CD4-positive, CD25-positive, alpha-beta regulatory T cell (primary cell): ENCODE results near the gene IMMP2L. TPM values are rescaled to one million over a fixed set of nuclear protein-coding genes. Genes with fewer than 3 reads are reported as not detected.
A peak's percentile ranks its signal among the peaks of the same experiment; 100 is the strongest.

Experiments
- ATAC-seq, 2 donors: fragments of 150-1000 bp; cut with Tn5 transposase; one replicate each; pipeline ENCODE4 v1.10.0; 2021; ENCODE audit warnings: low read depth in 2 of 2, moderate number of reproducible peaks in 2 of 2, moderate library complexity in 1 of 2
- DNase-seq, 3 donors: peaks; one replicate each; pipeline versions ENCODE4 v3.0.0 to v3.0.0-alpha.2; 2012 to 2022; ENCODE audit warnings: mixed read lengths in 1 of 3
- H3K27ac ChIP-seq: one replicate; pipeline ENCODE4 v1.7.0; 2013; ENCODE audit warnings: mild to moderate bottlenecking, low read length; ENCODE audit not compliant: insufficient read depth, poor library complexity, severe bottlenecking
- H3K27me3 ChIP-seq: one replicate; pipeline ENCODE4 v1.7.0; 2013; ENCODE audit warnings: low read length; ENCODE audit not compliant: control insufficient read depth, insufficient read depth
- H3K36me3 ChIP-seq: one replicate; pipeline ENCODE4 v1.7.0; 2013; ENCODE audit warnings: mild to moderate bottlenecking, low read length, moderate library complexity; ENCODE audit not compliant: control insufficient read depth, insufficient read depth
- H3K4me1 ChIP-seq: 2 replicates; pipeline ENCODE4 v1.7.0; 2013; ENCODE audit warnings: mild to moderate bottlenecking, low read length; ENCODE audit not compliant: insufficient read depth, control insufficient read depth, poor library complexity, severe bottlenecking
- H3K4me3 ChIP-seq: one replicate; pipeline ENCODE4 v1.7.0; 2013; ENCODE audit warnings: low read depth, mild to moderate bottlenecking, low read length, moderate library complexity
- H3K9me3 ChIP-seq, 2 experiments: 1 replicate in 1 of 2; 2 replicates in 1 of 2; pipeline ENCODE4 v1.7.0; 2013; ENCODE audit warnings: low read length in 2 of 2, mild to moderate bottlenecking in 1 of 2, moderate library complexity in 1 of 2; ENCODE audit not compliant: control insufficient read depth in 2 of 2
- H3K27ac Mint-ChIP-seq, 3 donors: one replicate each; pipeline ENCODE4 v1.8.0; 2020 to 2022; ENCODE audit warnings: mild to moderate bottlenecking in 3 of 3, mixed read lengths in 3 of 3, moderate library complexity in 2 of 3
- H3K27me3 Mint-ChIP-seq: one replicate; pipeline ENCODE4 v1.8.0; 2022; ENCODE audit warnings: mild to moderate bottlenecking, mixed read lengths
- H3K36me3 Mint-ChIP-seq: one replicate; pipeline ENCODE4 v1.8.0; 2020; ENCODE audit warnings: mixed read lengths
- H3K4me1 Mint-ChIP-seq, 4 donors: one replicate each; pipeline ENCODE4 v1.8.0; 2020 to 2022; ENCODE audit warnings: mixed read lengths in 4 of 4, mild to moderate bottlenecking in 1 of 4
- H3K4me3 Mint-ChIP-seq, 4 donors: one replicate each; pipeline ENCODE4 v1.8.0; 2020 to 2022; ENCODE audit warnings: mild to moderate bottlenecking in 4 of 4, mixed read lengths in 4 of 4, moderate library complexity in 3 of 4
- H3K9me3 Mint-ChIP-seq, 7 donors: one replicate each; pipeline ENCODE4 v1.8.0; 2020 to 2022; ENCODE audit warnings: mixed read lengths in 7 of 7, mild to moderate bottlenecking in 3 of 7, moderate library complexity in 2 of 7
- polyA plus RNA-seq, 4 donors: library from polyadenylated mRNA; unstranded; fragments of 300-500 nt; fragmentation: Illumina TruSeq; gene quantifications; one replicate each; pipeline ENCODE4 v1.2.3, GENCODE V29; 2021
- total RNA-seq: library from RNA; stranded (reverse); gene quantifications from one replicate; pipeline ENCODE4 v1.2.3, GENCODE V29; 2022

Gene IMMP2L
- total and polyA plus RNA-seq, 5 donors from 2014 or later, result 8.9 to 23.8 (median 17.1) TPM

- H3K36me3 ChIP-seq, result no peaks in the 10 kb centered on the region
- Mint-ChIP-seq H3K27me3 (no peaks in the 10 kb centered on the region), H3K27ac (no peak overlapping the region), H3K4me1 (no peaks in the 10 kb centered on the region), H3K9me3 (peaks cover under 1 to 8% (median 5%) of the 10 kb centered on the region in 7 donors), H3K4me3 (no peak overlapping the region), H3K36me3 (peaks cover 9% of the 10 kb centered on the region)
- ATAC-seq, result no peak
- no peaks in the 10 kb centered on the region for H3K9me3 ChIP-seq
- H3K27ac ChIP-seq, result no peak overlapping the region
- no peak for DNase-seq
- H3K4me3 ChIP-seq, result no peak overlapping the region
- H3K4me1 ChIP-seq, result no peaks in the 10 kb centered on the region
- no peaks in the 10 kb centered on the region for H3K27me3 ChIP-seq
Observed at GRCh38 chr7:110720626-110721025, 841.7 kb downstream of the IMMP2L start.

- no peak for DNase-seq
- Histone ChIP-seq H3K9me3 (no peaks in the 10 kb centered on the region), H3K27me3 (no peaks in the 10 kb centered on the region), H3K4me3 (no peak overlapping the region), H3K36me3 (no peaks in the 10 kb centered on the region), H3K27ac (no peak overlapping the region), H3K4me1 (no peaks in the 10 kb centered on the region)
- Mint-ChIP-seq H3K4me3 (no peak overlapping the region), H3K9me3 (peaks cover 4 to 15% (median 5%) of the 10 kb centered on the region in 7 donors), H3K36me3 (peaks cover 9% of the 10 kb centered on the region), H3K4me1 (no peaks in the 10 kb centered on the region), H3K27me3 (no peaks in the 10 kb centered on the region), H3K27ac (no peak overlapping the region)
- no peak for ATAC-seq
Observed at GRCh38 chr7:110719741-110720140, 842.6 kb downstream of the IMMP2L start.

GRCh38 chr7:110718503-110719205, 843.6 kb downstream of the IMMP2L start:
- Mint-ChIP-seq H3K27ac (no peak overlapping the region), H3K4me1 (no peaks in the 10 kb centered on the region), H3K4me3 (no peak overlapping the region), H3K36me3 (peaks cover 9% of the 10 kb centered on the region), H3K27me3 (no peaks in the 10 kb centered on the region), H3K9me3 (peaks cover 4 to 15% (median 8%) of the 10 kb centered on the region in 7 donors)
- Histone ChIP-seq H3K4me3 (no peak overlapping the region), H3K36me3 (no peaks in the 10 kb centered on the region), H3K9me3 (no peaks in the 10 kb centered on the region), H3K27me3 (no peaks in the 10 kb centered on the region), H3K4me1 (no peaks in the 10 kb centered on the region), H3K27ac (no peak overlapping the region)
- DNase-seq, result no peak
- ATAC-seq, result no peak

GRCh38 chr7:110704225-110704624, 858.1 kb downstream of the IMMP2L start:
- H3K27me3 Mint-ChIP-seq, result no peaks in the 10 kb centered on the region
- H3K9me3 Mint-ChIP-seq, result peaks cover 0 to 5% (median 0%) of the 10 kb centered on the region in 7 donors
- H3K4me3 ChIP-seq, result no peak overlapping the region
- H3K27ac Mint-ChIP-seq, result no peak overlapping the region
- no peak overlapping the region for H3K27ac ChIP-seq
- no peaks in the 10 kb centered on the region for H3K36me3 ChIP-seq
- ATAC-seq, result no peak
- H3K27me3 ChIP-seq, result no peaks in the 10 kb centered on the region
- no peak for DNase-seq
- H3K4me3 Mint-ChIP-seq, result no peak overlapping the region
- H3K36me3 Mint-ChIP-seq, result peaks cover 4% of the 10 kb centered on the region
- H3K4me1 Mint-ChIP-seq, result no peaks in the 10 kb centered on the region
- no peaks in the 10 kb centered on the region for H3K4me1 ChIP-seq
- no peaks in the 10 kb centered on the region for H3K9me3 ChIP-seq

- ATAC-seq (no peak), DNase-seq (no peak)
- Mint-ChIP-seq H3K27ac (peak overlapping the region in 1 of 3 donors; percentile 34), H3K27me3 (no peaks in the 10 kb centered on the region), H3K36me3 (peaks cover 4% of the 10 kb centered on the region), H3K4me1 (no peaks in the 10 kb centered on the region), H3K9me3 (peaks cover 0 to 4% (median 0%) of the 10 kb centered on the region in 7 donors), H3K4me3 (no peak overlapping the region)
- no peaks in the 10 kb centered on the region for H3K27me3 ChIP-seq
- H3K9me3 ChIP-seq, result no peaks in the 10 kb centered on the region
- H3K27ac ChIP-seq, result no peak overlapping the region
- H3K36me3 ChIP-seq, result no peaks in the 10 kb centered on the region
- H3K4me3 ChIP-seq, result no peak overlapping the region
- no peaks in the 10 kb centered on the region for H3K4me1 ChIP-seq
Observed at GRCh38 chr7:110698576-110698975, 863.7 kb downstream of the IMMP2L start.

- Mint-ChIP-seq H3K4me3 (no peak overlapping the region), H3K9me3 (peaks cover 0 to 6% (median 0%) of the 10 kb centered on the region in 7 donors), H3K36me3 (peaks cover 3% of the 10 kb centered on the region), H3K27me3 (no peaks in the 10 kb centered on the region), H3K4me1 (no peaks in the 10 kb centered on the region), H3K27ac (no peak overlapping the region)
- H3K27ac ChIP-seq, result no peak overlapping the region
- H3K4me3 ChIP-seq, result no peak overlapping the region
- H3K36me3 ChIP-seq, result no peaks in the 10 kb centered on the region
- no peaks in the 10 kb centered on the region for H3K27me3 ChIP-seq
- no peak for DNase-seq
- H3K4me1 ChIP-seq, result no peaks in the 10 kb centered on the region
- no peaks in the 10 kb centered on the region for H3K9me3 ChIP-seq
- no peak for ATAC-seq
Observed at GRCh38 chr7:110693344-110693743, 868.9 kb downstream of the IMMP2L start.

- H3K27ac ChIP-seq, result no peak overlapping the region
- H3K36me3 Mint-ChIP-seq, result peaks cover 3% of the 10 kb centered on the region
- no peaks in the 10 kb centered on the region for H3K9me3 ChIP-seq
- ATAC-seq (no peak), DNase-seq (no peak)
- H3K4me1 Mint-ChIP-seq, result no peaks in the 10 kb centered on the region
- no peak overlapping the region for H3K4me3 Mint-ChIP-seq
- no peak overlapping the region for H3K4me3 ChIP-seq
- H3K27me3 ChIP-seq, result no peaks in the 10 kb centered on the region
- no peaks in the 10 kb centered on the region for H3K27me3 Mint-ChIP-seq
- no peaks in the 10 kb centered on the region for H3K4me1 ChIP-seq
- H3K27ac Mint-ChIP-seq, result no peak overlapping the region
- peaks cover 0 to 2% (median 0%) of the 10 kb centered on the region in 7 donors for H3K9me3 Mint-ChIP-seq
- no peaks in the 10 kb centered on the region for H3K36me3 ChIP-seq
Observed at GRCh38 chr7:110688908-110689307, 873.4 kb downstream of the IMMP2L start.

GRCh38 chr7:110685899-110686298, 876.4 kb downstream of the IMMP2L start:
- Mint-ChIP-seq H3K27me3 (no peaks in the 10 kb centered on the region), H3K9me3 (no peaks in the 10 kb centered on the region), H3K4me1 (peaks cover 0 to 2% (median 0%) of the 10 kb centered on the region in 4 donors), H3K27ac (no peak overlapping the region), H3K4me3 (no peak overlapping the region), H3K36me3 (no peaks in the 10 kb centered on the region)
- H3K4me1 ChIP-seq, result no peaks in the 10 kb centered on the region
- H3K27ac ChIP-seq, result no peak overlapping the region
- DNase-seq, result no peak
- H3K27me3 ChIP-seq, result no peaks in the 10 kb centered on the region
- no peaks in the 10 kb centered on the region for H3K36me3 ChIP-seq
- H3K4me3 ChIP-seq, result no peak overlapping the region
- no peaks in the 10 kb centered on the region for H3K9me3 ChIP-seq
- ATAC-seq, result no peak
